ENCODE results near the gene NUDT14. TPM values are rescaled to one million over a fixed set of nuclear protein-coding genes. Genes with fewer than 3 reads are reported as not detected.
A peak's percentile ranks its signal among the peaks of the same experiment; 100 is the strongest.

Gene NUDT14
- total RNA-seq, 6 donors from 2014 or later = 17.9 to 87.5 (median 54.9) TPM

DNA sequence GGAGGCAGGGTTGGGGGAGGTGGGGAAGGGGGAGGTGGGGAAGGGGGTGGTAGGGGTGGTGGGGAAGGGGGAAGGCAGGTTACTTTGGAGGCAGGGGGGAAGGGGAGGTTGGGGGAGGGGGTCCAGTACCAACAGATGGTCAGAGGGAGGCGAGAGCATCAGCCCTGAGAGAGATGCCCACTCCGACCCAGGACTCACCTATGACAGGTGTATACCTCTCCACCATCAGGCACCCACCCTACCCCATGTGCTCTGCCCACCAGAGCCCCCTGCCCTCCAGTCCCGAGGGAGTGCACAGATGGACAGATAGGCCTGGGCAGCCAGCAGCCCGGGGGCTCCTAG is 31.1 kb downstream of the NUDT14 start:
- DNase-seq (no peak), ATAC-seq (ENCODE audit: low FRiP score in 2 of 2) (no peak)
- Histone ChIP-seq H3K36me3 (peaks cover 0 to 50% (median 19%) of the 10 kb centered on the region in 4 donors), H3K4me1 (peaks cover 0 to 25% (median 4%) of the 10 kb centered on the region in 4 donors), H3K27me3 (no peaks in the 10 kb centered on the region), H3K9me3 (no peaks in the 10 kb centered on the region), H3K4me3 (no peak overlapping the region), H3K27ac (no peak overlapping the region)
- TF ChIP-seq, protein P1, sequence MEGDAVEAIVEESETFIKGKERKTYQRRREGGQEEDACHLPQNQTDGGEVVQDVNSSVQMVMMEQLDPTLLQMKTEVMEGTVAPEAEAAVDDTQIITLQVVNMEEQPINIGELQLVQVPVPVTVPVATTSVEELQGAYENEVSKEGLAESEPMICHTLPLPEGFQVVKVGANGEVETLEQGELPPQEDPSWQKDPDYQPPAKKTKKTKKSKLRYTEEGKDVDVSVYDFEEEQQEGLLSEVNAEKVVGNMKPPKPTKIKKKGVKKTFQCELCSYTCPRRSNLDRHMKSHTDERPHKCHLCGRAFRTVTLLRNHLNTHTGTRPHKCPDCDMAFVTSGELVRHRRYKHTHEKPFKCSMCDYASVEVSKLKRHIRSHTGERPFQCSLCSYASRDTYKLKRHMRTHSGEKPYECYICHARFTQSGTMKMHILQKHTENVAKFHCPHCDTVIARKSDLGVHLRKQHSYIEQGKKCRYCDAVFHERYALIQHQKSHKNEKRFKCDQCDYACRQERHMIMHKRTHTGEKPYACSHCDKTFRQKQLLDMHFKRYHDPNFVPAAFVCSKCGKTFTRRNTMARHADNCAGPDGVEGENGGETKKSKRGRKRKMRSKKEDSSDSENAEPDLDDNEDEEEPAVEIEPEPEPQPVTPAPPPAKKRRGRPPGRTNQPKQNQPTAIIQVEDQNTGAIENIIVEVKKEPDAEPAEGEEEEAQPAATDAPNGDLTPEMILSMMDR (IDR thresholded peaks at IDR 0.05) = no peak
- TF ChIP-seq EP300 (IDR thresholded peaks at IDR 0.05) (no peak), POLR2A (IDR thresholded peaks at IDR 0.05) (no peak), POLR2AphosphoS5 (IDR thresholded peaks at IDR 0.05) (no peak)
- WGBS, 2 donors = 100% methylated on average over 3 to 4 of the region's 4 CpGs

DNA sequence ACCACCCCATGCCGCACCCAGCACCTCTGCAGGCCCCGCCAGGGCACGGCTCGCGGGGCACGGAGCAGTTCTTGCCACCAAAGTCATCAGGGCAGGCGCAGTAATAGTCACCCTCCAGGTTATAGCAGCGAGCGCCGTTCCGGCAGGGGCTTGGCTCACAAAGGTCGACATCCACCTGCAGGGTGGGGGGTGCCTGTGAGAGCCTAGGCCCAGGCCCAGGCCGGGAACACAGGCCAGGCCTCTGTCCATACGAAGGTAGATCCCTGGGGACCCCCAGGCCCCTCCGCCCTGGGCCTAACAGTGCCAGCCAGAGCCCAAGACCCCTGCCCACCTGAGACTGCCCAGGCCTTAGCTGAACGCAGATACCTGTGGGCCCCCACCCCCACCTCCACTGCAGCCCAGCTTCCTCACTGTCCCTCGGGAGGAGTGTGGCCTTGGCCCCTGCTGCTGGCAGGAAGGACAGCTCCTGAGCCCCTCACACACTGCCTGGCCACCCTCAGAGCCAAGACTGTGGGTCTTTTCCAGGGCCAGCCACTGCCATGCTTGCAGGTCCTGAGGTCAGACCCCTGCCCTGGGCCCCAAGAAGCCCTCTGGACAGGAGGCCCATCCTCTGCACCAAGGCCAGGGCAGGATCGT is 31.8 kb downstream of the NUDT14 start:
- no peak overlapping the region for H3K4me3 ChIP-seq
- H3K36me3 ChIP-seq = peaks cover 0 to 50% (median 19%) of the 10 kb centered on the region in 4 donors
- no peak for TF ChIP-seq EP300 (IDR thresholded peaks at IDR 0.05)
- no peak for TF ChIP-seq POLR2A (IDR thresholded peaks at IDR 0.05)
- no peak for TF ChIP-seq POLR2AphosphoS5 (IDR thresholded peaks at IDR 0.05)
- ATAC-seq (ENCODE audit: low FRiP score in 2 of 2) (no peak), DNase-seq (no peak)
- H3K9me3 ChIP-seq = no peaks in the 10 kb centered on the region
- peaks cover 0 to 17% (median 4%) of the 10 kb centered on the region in 4 donors for H3K4me1 ChIP-seq
- no peaks in the 10 kb centered on the region for H3K27me3 ChIP-seq
- H3K27ac ChIP-seq = no peak overlapping the region
- 98 to 100% methylated on average over 2 to 11 of the region's 18 CpGs for WGBS, 2 donors

DNA sequence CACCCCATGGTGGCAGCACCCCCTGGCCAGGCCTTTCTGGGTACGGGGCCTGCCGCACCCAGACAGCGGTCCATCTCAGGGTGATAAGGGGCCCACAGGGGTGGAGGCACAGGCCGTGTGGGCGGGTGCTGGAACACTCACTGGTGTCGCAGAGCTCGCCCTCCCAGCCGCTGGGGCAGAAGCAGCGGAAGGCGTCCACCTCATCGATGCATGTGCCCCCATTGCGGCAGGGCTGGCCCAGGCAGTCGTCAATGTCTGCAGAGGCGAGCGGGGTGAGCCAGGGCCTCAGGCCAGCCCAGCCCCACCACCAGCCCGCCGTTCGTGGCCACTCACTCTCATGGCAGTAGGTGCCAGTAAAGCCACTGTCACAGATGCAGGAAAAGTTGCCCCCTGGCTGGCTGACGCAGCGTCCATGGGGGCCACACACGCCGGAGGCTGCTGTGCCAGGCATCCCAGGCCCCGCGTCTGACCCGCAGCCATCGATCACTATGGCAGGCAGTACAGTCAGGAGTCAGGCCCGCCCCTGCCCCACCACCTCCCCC is 32.4 kb downstream of the NUDT14 start:
- peaks cover 0 to 16% (median under 1%) of the 10 kb centered on the region in 4 donors for H3K4me1 ChIP-seq
- DNase-seq (peak in 1 of 2 donors; percentile 73), ATAC-seq (ENCODE audit: low FRiP score in 2 of 2) (no peak)
- H3K27me3 ChIP-seq = no peaks in the 10 kb centered on the region
- no peak overlapping the region for H3K4me3 ChIP-seq
- peaks cover 0 to 50% (median 20%) of the 10 kb centered on the region in 4 donors for H3K36me3 ChIP-seq
- no peak for TF ChIP-seq POLR2A (IDR thresholded peaks at IDR 0.05)
- TF ChIP-seq, protein P1 (IDR thresholded peaks at IDR 0.05) = no peak
- no peak overlapping the region for H3K27ac ChIP-seq
- 98 to 100% methylated on average over 5 to 25 of the region's 27 CpGs for WGBS, 2 donors
- H3K9me3 ChIP-seq = no peaks in the 10 kb centered on the region

DNA sequence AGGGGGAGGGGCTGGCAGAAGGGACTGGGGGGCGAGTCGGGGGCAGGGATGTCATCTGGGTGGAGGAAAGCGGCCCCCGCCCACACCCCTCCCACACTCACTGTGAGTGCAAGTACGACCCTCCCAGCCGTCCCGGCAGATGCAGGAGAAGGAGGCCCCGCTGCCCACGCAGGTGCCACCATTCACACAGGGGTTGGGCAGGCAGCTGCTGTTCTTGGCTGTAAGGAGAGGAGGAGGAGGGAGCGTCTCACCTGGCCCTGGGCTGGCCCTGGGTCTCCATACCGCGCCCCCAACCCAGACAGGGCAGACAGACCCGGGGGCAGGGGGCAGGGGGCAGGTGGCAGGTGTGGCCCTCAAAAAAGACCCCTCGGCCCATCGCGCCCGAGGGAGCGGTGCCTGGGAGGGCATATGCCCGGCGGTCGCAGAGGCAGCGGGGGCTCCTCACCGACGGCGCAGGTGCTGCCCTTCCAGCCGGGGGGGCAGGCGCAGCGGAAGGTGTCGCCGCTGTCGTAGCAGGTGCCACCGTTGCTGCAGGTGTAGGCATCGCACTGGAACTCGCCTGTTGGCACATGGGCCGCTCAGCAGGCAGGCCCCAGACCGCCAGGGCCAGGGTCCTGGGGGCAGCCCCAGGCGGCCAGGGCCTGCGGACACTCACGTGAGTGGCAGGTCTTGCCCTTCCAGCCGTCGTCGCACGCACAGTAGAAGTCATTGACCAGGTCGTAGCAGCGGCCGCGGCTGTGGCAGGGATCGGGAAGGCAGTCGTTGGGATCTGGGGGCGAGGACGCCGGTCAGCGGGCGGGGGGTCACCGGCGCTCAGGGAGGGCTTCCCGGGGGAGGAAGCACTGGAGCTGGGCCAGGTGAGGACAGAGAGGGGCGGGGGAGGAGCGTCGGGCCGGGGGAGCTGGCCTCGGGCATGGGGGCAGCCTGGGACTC is 33.2 kb downstream of the NUDT14 start:
- H3K4me1 ChIP-seq = peaks cover 0 to 9% (median 0%) of the 10 kb centered on the region in 4 donors
- H3K27ac ChIP-seq = no peak overlapping the region
- ATAC-seq (ENCODE audit: low FRiP score in 2 of 2) = no peak
- H3K9me3 ChIP-seq = no peaks in the 10 kb centered on the region
- H3K36me3 ChIP-seq = peaks cover 0 to 53% (median 24%) of the 10 kb centered on the region in 4 donors
- peak in 1 of 2 donors; percentile 81 for DNase-seq
- TF ChIP-seq POLR2AphosphoS5 (IDR thresholded peaks at IDR 0.05) (no peak), POLR2A (IDR thresholded peaks at IDR 0.05) (no peak), EP300 (IDR thresholded peaks at IDR 0.05) (no peak)
- TF ChIP-seq, protein P1 (IDR thresholded peaks at IDR 0.05) = no peak
- no peak overlapping the region for H3K4me3 ChIP-seq
- 95 to 96% methylated on average over 30 to 57 of the region's 62 CpGs for WGBS, 2 donors
- no peaks in the 10 kb centered on the region for H3K27me3 ChIP-seq
